HCT116 (cell line): Measurements from ENCODE around the gene SPSB1. TPM values are rescaled to one million over a fixed set of nuclear protein-coding genes. Genes with fewer than 3 reads are reported as not detected.
A peak's percentile ranks its signal among the peaks of the same experiment; 100 is the strongest.

Experiments
- CBX3 ChIP-seq: IDR thresholded peaks from 2 replicates; pipeline ENCODE4 v1.6.1; 2012; ENCODE audit warnings: low read depth
- ELF1 ChIP-seq: IDR thresholded peaks from 2 replicates; pipeline ENCODE4 v1.6.1; 2012; ENCODE audit warnings: low read depth, borderline replicate concordance
- EZH2 ChIP-seq: fragments of 200-600 bp; sonication (generic); IDR thresholded peaks from 2 replicates; pipeline ENCODE4 v1.6.1; 2017; ENCODE audit warnings: antibody characterized with exemption, mixed run types
- POLR2AphosphoS5 ChIP-seq: IDR thresholded peaks from 2 replicates; pipeline ENCODE4 v1.6.1; 2011; ENCODE audit warnings: mild to moderate bottlenecking, low read depth, low read length, moderate library complexity
- RAD21 ChIP-seq: IDR thresholded peaks from 2 replicates; pipeline ENCODE4 v1.6.1; 2012; ENCODE audit warnings: low read depth, mild to moderate bottlenecking
- ZBTB33 ChIP-seq: IDR thresholded peaks from 2 replicates; pipeline ENCODE4 v1.6.1; 2011; ENCODE audit warnings: mild to moderate bottlenecking, low read length, moderate library complexity; ENCODE audit not compliant: insufficient replicate concordance; ENCODE audit errors: extremely low read depth
- ZNF274 ChIP-seq: fragments of 200-500 bp; sonication (Bioruptor generic); IDR thresholded peaks from 2 replicates; pipeline ENCODE4 v1.6.1; 2014; ENCODE audit warnings: mild to moderate bottlenecking, low read depth, low read length, inconsistent platforms
- total RNA-seq: library from RNA; stranded (reverse); gene quantifications from one replicate; pipeline ENCODE4 v1.2.1, GENCODE V29; 2021; ENCODE audit not compliant: unreplicated experiment
- TF ChIP-seq, protein P1 (sequence below): IDR thresholded peaks from 2 replicates; pipeline ENCODE4 v1.6.1; 2012; ENCODE audit warnings: low read depth

SPSB1 gene
- total RNA-seq, 1 experiment from 2014 or later, result 10.8 TPM

DNA sequence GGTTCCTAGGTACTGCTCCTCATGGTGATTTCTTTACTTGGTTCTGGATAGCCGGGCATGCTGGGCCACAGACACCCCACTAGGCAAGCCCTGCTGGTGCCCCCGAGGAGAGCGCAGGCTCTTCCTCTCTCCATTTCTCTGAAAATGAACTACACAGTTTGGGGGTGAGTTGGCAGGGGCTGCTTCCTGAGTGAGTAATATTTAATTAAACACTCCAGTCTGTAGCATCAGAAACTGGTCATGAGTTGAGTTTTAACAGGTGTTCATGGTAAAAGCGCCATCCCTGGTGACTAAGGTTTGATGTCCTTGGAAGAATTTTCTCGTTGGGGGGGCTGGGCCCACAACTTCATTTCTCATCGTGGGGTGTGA, 1.7 kb downstream of the SPSB1 start (continued):
- TF ChIP-seq, protein P1, sequence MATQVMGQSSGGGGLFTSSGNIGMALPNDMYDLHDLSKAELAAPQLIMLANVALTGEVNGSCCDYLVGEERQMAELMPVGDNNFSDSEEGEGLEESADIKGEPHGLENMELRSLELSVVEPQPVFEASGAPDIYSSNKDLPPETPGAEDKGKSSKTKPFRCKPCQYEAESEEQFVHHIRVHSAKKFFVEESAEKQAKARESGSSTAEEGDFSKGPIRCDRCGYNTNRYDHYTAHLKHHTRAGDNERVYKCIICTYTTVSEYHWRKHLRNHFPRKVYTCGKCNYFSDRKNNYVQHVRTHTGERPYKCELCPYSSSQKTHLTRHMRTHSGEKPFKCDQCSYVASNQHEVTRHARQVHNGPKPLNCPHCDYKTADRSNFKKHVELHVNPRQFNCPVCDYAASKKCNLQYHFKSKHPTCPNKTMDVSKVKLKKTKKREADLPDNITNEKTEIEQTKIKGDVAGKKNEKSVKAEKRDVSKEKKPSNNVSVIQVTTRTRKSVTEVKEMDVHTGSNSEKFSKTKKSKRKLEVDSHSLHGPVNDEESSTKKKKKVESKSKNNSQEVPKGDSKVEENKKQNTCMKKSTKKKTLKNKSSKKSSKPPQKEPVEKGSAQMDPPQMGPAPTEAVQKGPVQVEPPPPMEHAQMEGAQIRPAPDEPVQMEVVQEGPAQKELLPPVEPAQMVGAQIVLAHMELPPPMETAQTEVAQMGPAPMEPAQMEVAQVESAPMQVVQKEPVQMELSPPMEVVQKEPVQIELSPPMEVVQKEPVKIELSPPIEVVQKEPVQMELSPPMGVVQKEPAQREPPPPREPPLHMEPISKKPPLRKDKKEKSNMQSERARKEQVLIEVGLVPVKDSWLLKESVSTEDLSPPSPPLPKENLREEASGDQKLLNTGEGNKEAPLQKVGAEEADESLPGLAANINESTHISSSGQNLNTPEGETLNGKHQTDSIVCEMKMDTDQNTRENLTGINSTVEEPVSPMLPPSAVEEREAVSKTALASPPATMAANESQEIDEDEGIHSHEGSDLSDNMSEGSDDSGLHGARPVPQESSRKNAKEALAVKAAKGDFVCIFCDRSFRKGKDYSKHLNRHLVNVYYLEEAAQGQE, result no peak
- TF ChIP-seq EZH2 (no peak), POLR2AphosphoS5 (peak; percentile 28; the same call in 1 of the 2 replicates), ELF1 (no peak), RAD21 (no peak), ZNF274 (no peak), CBX3 (no peak), ZBTB33 (no peak)
